WTC11 (cell line): ENCODE data around the gene TAS1R2. TPM values are rescaled to one million over a fixed set of nuclear protein-coding genes. Genes with fewer than 3 reads are reported as not detected.

Experiments used
- ATAC-seq: fragments of 200-7000 bp; cut with Tn5 transposase; 2 replicates; pipeline ENCODE4 v1.10.0; 2021; ENCODE audit warnings: mild to moderate bottlenecking, moderate library complexity
- CTCF ChIA-PET: fragments of 300-600 bp; sonication (Branson Sonifier 250); formaldehyde crosslinking; loops from one replicate; lab custom pipeline; 2021; ENCODE audit warnings: antibody characterized with exemption; lab: Charles Lee
- POLR2A ChIA-PET: fragments of 350-600 bp; sonication (Branson Sonifier 250); formaldehyde crosslinking; loops from one replicate; lab custom pipeline; 2021; ENCODE audit warnings: antibody characterized with exemption; lab: Charles Lee
- DNase-seq: peaks from one replicate; pipeline ENCODE4 v3.0.0; 2021; ENCODE audit warnings: low spot score
- H3K27ac Mint-ChIP-seq: 2 replicates; pipeline ENCODE4 v1.8.0; 2021; ENCODE audit warnings: mixed read lengths
- H3K27me3 Mint-ChIP-seq: 2 replicates; pipeline ENCODE4 v1.8.0; 2021; ENCODE audit warnings: low read depth, mild to moderate bottlenecking, moderate library complexity, mixed read lengths
- H3K36me3 Mint-ChIP-seq: 2 replicates; pipeline ENCODE4 v1.8.0; 2021; ENCODE audit warnings: mixed read lengths
- H3K4me1 Mint-ChIP-seq: 2 replicates; pipeline ENCODE4 v1.8.0; 2022; ENCODE audit warnings: mixed read lengths
- H3K4me3 Mint-ChIP-seq: 2 replicates; pipeline ENCODE4 v1.8.0; 2021; ENCODE audit warnings: mild to moderate bottlenecking, moderate library complexity, mixed read lengths
- H3K9me3 Mint-ChIP-seq: 2 replicates; pipeline ENCODE4 v1.8.0; 2021; ENCODE audit warnings: mixed read lengths
- ARID4B ChIP-seq: sonication (generic); formaldehyde crosslinking; IDR thresholded peaks from 2 replicates; pipeline ENCODE4 v1.8.0; 2023; ENCODE audit warnings: missing genetic modification reagents, mild to moderate bottlenecking, borderline replicate concordance
- ATF6 ChIP-seq: sonication (generic); formaldehyde crosslinking; IDR thresholded peaks from 2 replicates; pipeline ENCODE4 v1.8.1; 2023; ENCODE audit warnings: mild to moderate bottlenecking, missing genetic modification reagents
- E2F4 ChIP-seq: sonication (generic); formaldehyde crosslinking; IDR thresholded peaks from 2 replicates; pipeline ENCODE4 v1.8.1; 2022; ENCODE audit warnings: low read depth, mild to moderate bottlenecking, moderate library complexity, missing genetic modification reagents, borderline replicate concordance
- E2F5 ChIP-seq: sonication (generic); formaldehyde crosslinking; IDR thresholded peaks from 2 replicates; pipeline ENCODE4 v1.8.1; 2022; ENCODE audit warnings: mild to moderate bottlenecking, moderate library complexity, missing genetic modification reagents
- FOXJ3 ChIP-seq: sonication (generic); formaldehyde crosslinking; IDR thresholded peaks from 2 replicates; pipeline ENCODE4 v1.9.0; 2021; ENCODE audit warnings: missing genetic modification reagents, mild to moderate bottlenecking, borderline replicate concordance
- FOXK1 ChIP-seq: sonication (generic); formaldehyde crosslinking; IDR thresholded peaks from 2 replicates; pipeline ENCODE4 v1.8.0; 2022; ENCODE audit warnings: mild to moderate bottlenecking, moderate library complexity, missing genetic modification reagents
- GRHL2 ChIP-seq: fragments of 250-450 bp; sonication (Bioruptor Pico); IDR thresholded peaks from 2 replicates; pipeline ENCODE4 v1.8.0; 2022; ENCODE audit warnings: mild to moderate bottlenecking, moderate library complexity; ENCODE audit not compliant: insufficient replicate concordance, severe bottlenecking
- KAT7 ChIP-seq: sonication (generic); formaldehyde crosslinking; IDR thresholded peaks from 2 replicates; pipeline ENCODE4 v1.8.1; 2023; ENCODE audit warnings: missing genetic modification reagents, mild to moderate bottlenecking, borderline replicate concordance
- MLX ChIP-seq: sonication (generic); formaldehyde crosslinking; IDR thresholded peaks from 2 replicates; pipeline ENCODE4 v1.8.1; 2023; ENCODE audit warnings: mild to moderate bottlenecking, missing genetic modification reagents, moderate library complexity
- MXD4 ChIP-seq: fragments of 250-450 bp; sonication (Bioruptor Pico); IDR thresholded peaks from 2 replicates; pipeline ENCODE4 v1.8.0; 2021; ENCODE audit warnings: mild to moderate bottlenecking, moderate library complexity, borderline replicate concordance
- NFATC4 ChIP-seq: fragments of 250-450 bp; sonication (Bioruptor Pico); IDR thresholded peaks from 2 replicates; pipeline ENCODE4 v1.9.0; 2021; ENCODE audit warnings: mild to moderate bottlenecking
- NFYB ChIP-seq: sonication (generic); formaldehyde crosslinking; conservative IDR thresholded peaks from 2 replicates; pipeline ENCODE4 v1.8.0; 2022; ENCODE audit warnings: low read depth, missing genetic modification reagents
- NR1H2 ChIP-seq: sonication (generic); formaldehyde crosslinking; IDR thresholded peaks from 2 replicates; pipeline ENCODE4 v1.9.0; 2021; ENCODE audit warnings: mild to moderate bottlenecking, moderate library complexity, missing genetic modification reagents
- OVOL2 ChIP-seq: fragments of 250-450 bp; sonication (Bioruptor Pico); IDR thresholded peaks from 2 replicates; pipeline ENCODE4 v1.9.0; 2021; ENCODE audit warnings: mild to moderate bottlenecking, borderline replicate concordance
- PREB ChIP-seq: sonication (generic); formaldehyde crosslinking; IDR thresholded peaks from 2 replicates; pipeline ENCODE4 v1.8.1; 2022; ENCODE audit warnings: mild to moderate bottlenecking, missing genetic modification reagents, moderate library complexity, borderline replicate concordance
- SMAD4 ChIP-seq: sonication (generic); formaldehyde crosslinking; IDR thresholded peaks from 2 replicates; pipeline ENCODE4 v1.8.0; 2022; ENCODE audit warnings: mild to moderate bottlenecking, missing genetic modification reagents
- SP1 ChIP-seq: sonication (generic); formaldehyde crosslinking; conservative IDR thresholded peaks from 2 replicates; pipeline ENCODE4 v1.8.1; 2022; ENCODE audit warnings: missing genetic modification reagents
- TCF7 ChIP-seq: sonication (generic); formaldehyde crosslinking; IDR thresholded peaks from 2 replicates; pipeline ENCODE4 v1.8.0; 2022; ENCODE audit warnings: mild to moderate bottlenecking, low read depth, missing genetic modification reagents, moderate library complexity
- TEAD1 ChIP-seq: sonication (generic); formaldehyde crosslinking; IDR thresholded peaks from 2 replicates; pipeline ENCODE4 v1.8.0; 2022; ENCODE audit warnings: mild to moderate bottlenecking, missing genetic modification reagents
- ZNF232 ChIP-seq: sonication (generic); formaldehyde crosslinking; IDR thresholded peaks from 2 replicates; pipeline ENCODE4 v1.8.0; 2022; ENCODE audit warnings: mild to moderate bottlenecking, missing genetic modification reagents
- ZNF396 ChIP-seq: fragments of 250-450 bp; sonication (Bioruptor Pico); IDR thresholded peaks from 2 replicates; pipeline ENCODE4 v1.8.0; 2021; ENCODE audit warnings: mild to moderate bottlenecking, moderate library complexity, borderline replicate concordance
- ZNF416 ChIP-seq: fragments of 250-450 bp; sonication (Bioruptor Pico); IDR thresholded peaks from 2 replicates; pipeline ENCODE4 v1.9.0; 2021; ENCODE audit warnings: mild to moderate bottlenecking, inconsistent platforms
- total RNA-seq: library from RNA; stranded (reverse); gene quantifications from 3 replicates; pipeline ENCODE4 v1.2.3, GENCODE V29; 2021

TAS1R2 gene
- total RNA-seq, 1 experiment from 2014 or later = not detected

- TF ChIP-seq E2F5 (no peak), TEAD1 (no peak)
Observed at GRCh38 chr1:18868354-18868753, 8.9 kb upstream of the TAS1R2 start (continued).

- DNase-seq = no peak
- no peak for TF ChIP-seq ZNF232 (CRISPR knock-in tag)
- no peak for TF ChIP-seq ARID4B (CRISPR knock-in tag)
- TF ChIP-seq NFYB (CRISPR knock-in tag) = no peak
- TF ChIP-seq MXD4 (CRISPR knock-in tag) = no peak
- no peak for TF ChIP-seq NR1H2 (CRISPR knock-in tag)
- no peak for TF ChIP-seq GRHL2 (CRISPR knock-in tag)
- TF ChIP-seq, all 79 proteins: peak for 0
- Mint-ChIP-seq H3K9me3 (no peaks in the 10 kb centered on the region), H3K36me3 (no peaks in the 10 kb centered on the region), H3K27me3 (no peaks in the 10 kb centered on the region; the same call in 1 of the 2 replicates), H3K4me1 (no peaks in the 10 kb centered on the region), H3K27ac (no peak overlapping the region), H3K4me3 (no peak overlapping the region)
- ATAC-seq = no peak
- ChIA-PET CTCF (interaction anchor here (1.3 to 1.9 kb wide), 2 partner anchors 9 to 17 kb away, joined by 4 to 7 read pairs; no protein-coding TSS in a partner anchor), POLR2A (no interaction called here)
Observed at GRCh38 chr1:18866846-18867245, 7.4 kb upstream of the TAS1R2 start.

GRCh38 chr1:18866314-18866713 lies 6.9 kb upstream of the TAS1R2 start:
- POLR2A ChIA-PET = no interaction called here

GRCh38 chr1:18865176-18865575 lies 5.7 kb upstream of the TAS1R2 start:
- Mint-ChIP-seq H3K36me3 (no peaks in the 10 kb centered on the region), H3K9me3 (no peaks in the 10 kb centered on the region), H3K27ac (no peak overlapping the region), H3K4me3 (no peak overlapping the region), H3K4me1 (no peaks in the 10 kb centered on the region), H3K27me3 (no peaks in the 10 kb centered on the region; the same call in 1 of the 2 replicates)
- DNase-seq (no peak), ATAC-seq (no peak)
- ChIA-PET CTCF (interaction anchor here (1.9 to 2.1 kb wide), 2 partner anchors 10 to 19 kb away, joined by 7 read pairs; no protein-coding TSS in a partner anchor), POLR2A (no interaction called here)
- no peak for TF ChIP-seq ZNF416 (CRISPR knock-in tag)
- TF ChIP-seq OVOL2 (CRISPR knock-in tag) = no peak
- TF ChIP-seq FOXJ3 (CRISPR knock-in tag) = no peak
- no peak for TF ChIP-seq PREB
- TF ChIP-seq ATF6 (CRISPR knock-in tag) = no peak
- TF ChIP-seq E2F4 (CRISPR knock-in tag) = no peak
- TF ChIP-seq NFYB (CRISPR knock-in tag) = no peak
- no peak for TF ChIP-seq TCF7 (CRISPR knock-in tag)

More at GRCh38 chr1:18866314-18866713, 6.9 kb upstream of the TAS1R2 start:
- Mint-ChIP-seq H3K27me3 (no peaks in the 10 kb centered on the region; the same call in 1 of the 2 replicates), H3K27ac (no peak overlapping the region), H3K36me3 (no peaks in the 10 kb centered on the region), H3K4me1 (no peaks in the 10 kb centered on the region), H3K9me3 (no peaks in the 10 kb centered on the region), H3K4me3 (no peak overlapping the region)
- no peak for DNase-seq
- no peak for ATAC-seq
- TF ChIP-seq FOXK1 (CRISPR knock-in tag) (no peak), ZNF396 (CRISPR knock-in tag) (no peak), SMAD4 (CRISPR knock-in tag) (no peak), KAT7 (CRISPR knock-in tag) (no peak), NR1H2 (CRISPR knock-in tag) (no peak), MLX (CRISPR knock-in tag) (no peak), SP1 (CRISPR knock-in tag) (no peak), NFATC4 (CRISPR knock-in tag) (no peak)
- CTCF ChIA-PET = interaction anchor here (1.3 to 1.9 kb wide), 2 partner anchors 9 to 18 kb away, joined by 4 to 7 read pairs; no protein-coding TSS in a partner anchor
